IMR-90 (cell line): ENCODE results near the gene ALS2CL.

Experiments used
- CTCF ChIP-seq: conservative IDR thresholded peaks from 2 replicates; pipeline ENCODE4 v1.5.1; 2012; ENCODE audit warnings: mild to moderate bottlenecking, low read depth, low read length, improper control_type of control experiment
- MAZ ChIP-seq: IDR thresholded peaks from 2 replicates; pipeline ENCODE4 v1.6.1; 2012; ENCODE audit warnings: low read depth, mild to moderate bottlenecking, low read length, improper control_type of control experiment, moderate library complexity, borderline replicate concordance
- MXI1 ChIP-seq: IDR thresholded peaks from 2 replicates; pipeline ENCODE4 v1.6.1; 2012; ENCODE audit warnings: low read depth, mild to moderate bottlenecking, low read length, moderate library complexity, borderline replicate concordance
- POLR2A ChIP-seq: IDR thresholded peaks from 2 replicates; pipeline ENCODE4 v1.6.1; 2012; ENCODE audit warnings: mild to moderate bottlenecking, low read depth, low read length
- RFX5 ChIP-seq: IDR thresholded peaks from 2 replicates; pipeline ENCODE4 v1.8.0; 2012; ENCODE audit warnings: low read depth, mild to moderate bottlenecking, low read length, moderate library complexity
- SMC3 ChIP-seq: fragments of 150-350 bp; IDR thresholded peaks from 2 replicates; pipeline ENCODE4 v1.6.1; 2016; ENCODE audit warnings: low read depth, mild to moderate bottlenecking, antibody characterized with exemption, low read length, moderate library complexity

- TF ChIP-seq CTCF, result no peak
- TF ChIP-seq MAZ, result peak; percentile 12; the same call in 1 of the 2 replicates
- TF ChIP-seq MXI1, result no peak
- no peak for TF ChIP-seq RFX5
- no peak for TF ChIP-seq POLR2A
- no peak for TF ChIP-seq SMC3
These were observed at the start of gene ALS2CL for GRCh38 chr3:46693038-46693891.
